HepG2 (cell line): ENCODE results near the gene ASTN2. TPM values are rescaled to one million over a fixed set of nuclear protein-coding genes. Genes with fewer than 3 reads are reported as not detected.

Experiments
- ATAC-seq: fragments of 200-7000 bp; cut with Tn5 transposase; 3 replicates; pipeline ENCODE4 v1.9.1; 2020; ENCODE audit warnings: mild to moderate bottlenecking, moderate library complexity
- BruUV-seq: library from RNA; stranded (reverse); fragments of 400-500 nt; replicated peaks from 2 replicates; lab custom pipeline; 2021; lab: Mats Ljungman, UMichigan
- CTCF ChIA-PET: fragments of 300-600 bp; formaldehyde crosslinking; extraction: SDS; loops from one replicate; lab custom pipeline; 2021; ENCODE audit warnings: low total read pairs, inconsistent platforms, low intra/inter-chr PET ratio; lab: Yijun Ruan, JAX
- POLR2A ChIA-PET: fragments of 350-600 bp; sonication (Branson Sonifier 250); formaldehyde crosslinking; loops from one replicate; lab custom pipeline; 2020; ENCODE audit warnings: antibody characterized with exemption, inconsistent platforms; lab: Yijun Ruan, JAX
- DNase-seq: peaks from one replicate; pipeline ENCODE4 v3.0.0-alpha.2; 2015; ENCODE audit warnings: low spot score
- FAIRE-seq: peaks from 3 replicates; lab custom pipeline; 2011; peaks lifted over from hg19 to GRCh38; lab: Jason Lieb, UNC
- H2AFZ ChIP-seq: one replicate; pipeline ENCODE4 v1.6.1; 2011; ENCODE audit warnings: low read length, inconsistent platforms
- H3K27ac ChIP-seq: fragments of 300-600 bp; 3 replicates; pipeline ENCODE4 v1.8.0; 2011; ENCODE audit warnings: mixed run types, mild to moderate bottlenecking, mixed read lengths, low read length, inconsistent platforms; ENCODE audit not compliant: insufficient read depth; ENCODE audit errors: extremely low read length
- H3K27me3 ChIP-seq, 2 experiments: fragments of 200-600 bp in 1 of 2; 2 replicates in 1 of 2; 3 replicates in 1 of 2; pipeline versions ENCODE4 v1.6.0 to v1.8.0; 2011; ENCODE audit warnings: low read length in 2 of 2, mild to moderate bottlenecking in 2 of 2, moderate library complexity in 2 of 2, inconsistent platforms in 1 of 2; ENCODE audit not compliant: insufficient read depth in 2 of 2, control insufficient read depth in 1 of 2
- H3K36me3 ChIP-seq, 2 experiments: fragments of 200-600 bp in 1 of 2; replicated peaks in 1 of 2; 2 replicates in 1 of 2; 3 replicates in 1 of 2; pipeline versions ENCODE4 v1.5.1 to v1.8.0; 2011; ENCODE audit warnings: low read length in 2 of 2, inconsistent platforms in 1 of 2; ENCODE audit not compliant: insufficient read depth in 2 of 2, control insufficient read depth in 1 of 2
- H3K4me1 ChIP-seq: 2 replicates; pipeline ENCODE4 v1.5.1; 2012; ENCODE audit warnings: low read length, inconsistent platforms; ENCODE audit not compliant: insufficient read depth
- H3K4me2 ChIP-seq: 2 replicates; pipeline ENCODE4 v1.6.0; 2011; ENCODE audit warnings: low read depth, low read length, inconsistent platforms
- H3K4me3 ChIP-seq, 3 experiments: fragments of 200-600 bp in 1 of 3; sonication (generic), shearing (Covaris generic) in 1 of 3; replicated peaks in 1 of 3; 2 replicates each; pipeline ENCODE4 v1.5.1; 2011 to 2016; ENCODE audit warnings: low read length in 3 of 3, inconsistent platforms in 2 of 3, low read depth in 2 of 3, mild to moderate bottlenecking in 2 of 3, control low read depth in 1 of 3, mixed read lengths in 1 of 3; ENCODE audit not compliant: insufficient read depth in 1 of 3
- H3K79me2 ChIP-seq: one replicate; pipeline ENCODE4 v1.6.1; 2011; ENCODE audit warnings: low read length, inconsistent platforms; ENCODE audit not compliant: insufficient read depth
- H3K9ac ChIP-seq: 2 replicates; pipeline ENCODE4 v1.6.0; 2011; ENCODE audit warnings: mild to moderate bottlenecking, low read depth, low read length, inconsistent platforms; ENCODE audit not compliant: insufficient read depth
- H3K9me3 ChIP-seq: 2 replicates; pipeline ENCODE4 v1.5.1; 2012; ENCODE audit warnings: mild to moderate bottlenecking, low read length
- H4K20me1 ChIP-seq: 2 replicates; pipeline ENCODE4 v1.6.0; 2011; ENCODE audit warnings: inconsistent platforms, mild to moderate bottlenecking, low read length, moderate library complexity; ENCODE audit not compliant: insufficient read depth
- ATRX ChIP-seq: sonication (generic); formaldehyde crosslinking; IDR thresholded peaks from 2 replicates; pipeline ENCODE4 v1.4.0; 2020; ENCODE audit warnings: missing genetic modification reagents, borderline replicate concordance
- BHLHE40 ChIP-seq: IDR thresholded peaks from 2 replicates; pipeline ENCODE4 v1.6.1; 2011; ENCODE audit warnings: low read length, improper control_type of control experiment
- GMEB1 ChIP-seq: sonication (generic); formaldehyde crosslinking; IDR thresholded peaks from 2 replicates; pipeline ENCODE4 v1.5.1; 2020; ENCODE audit warnings: missing genetic modification reagents, mild to moderate bottlenecking, borderline replicate concordance
- HNRNPH1 ChIP-seq: fragments of 200-400 bp; formaldehyde crosslinking; optimal IDR thresholded peaks from 2 replicates; pipeline ENCODE3; 2017; ENCODE audit warnings: mild to moderate bottlenecking, low read depth, low read length
- KDM4B ChIP-seq: sonication (generic); formaldehyde crosslinking; IDR thresholded peaks from 2 replicates; pipeline ENCODE4 v1.4.0; 2020; ENCODE audit warnings: missing genetic modification reagents
- MED13 ChIP-seq: sonication (generic); formaldehyde crosslinking; IDR thresholded peaks from 2 replicates; pipeline ENCODE4 v1.5.0; 2020; ENCODE audit warnings: missing genetic modification reagents
- PBX3 ChIP-seq: sonication (generic); formaldehyde crosslinking; IDR thresholded peaks from 2 replicates; pipeline ENCODE4 v1.8.1; 2023; ENCODE audit warnings: missing genetic modification reagents, inconsistent platforms, borderline replicate concordance
- PHF5A ChIP-seq: IDR thresholded peaks from one replicate; pipeline ENCODE4 v1.6.1; 2018; ENCODE audit warnings: low read depth, missing genetic modification reagents; ENCODE audit not compliant: unreplicated experiment
- RFX3 ChIP-seq: IDR thresholded peaks from 2 replicates; pipeline ENCODE4 v1.6.1; 2016; ENCODE audit warnings: missing biosample characterization, missing genetic modification reagents
- TBL1XR1 ChIP-seq: fragments of 150-350 bp; IDR thresholded peaks from 2 replicates; pipeline ENCODE4 v1.6.1; 2014; ENCODE audit warnings: borderline replicate concordance, low read length; ENCODE audit not compliant: partially characterized antibody
- ZFYVE20 ChIP-seq: sonication (generic); formaldehyde crosslinking; IDR thresholded peaks from 2 replicates; pipeline ENCODE4 v1.8.0; 2023; ENCODE audit warnings: low read depth, mild to moderate bottlenecking, moderate library complexity, missing genetic modification reagents, borderline replicate concordance
- ZIK1 ChIP-seq: sonication (generic); formaldehyde crosslinking; IDR thresholded peaks from 2 replicates; pipeline ENCODE4 v1.5.0; 2020; ENCODE audit warnings: mild to moderate bottlenecking, low read depth, missing genetic modification reagents, borderline replicate concordance
- ZNF234 ChIP-seq: sonication (generic); formaldehyde crosslinking; conservative IDR thresholded peaks from 2 replicates; pipeline ENCODE4 v1.5.1; 2020; ENCODE audit warnings: mild to moderate bottlenecking, missing genetic modification reagents
- ZNF512 ChIP-seq: sonication (generic); formaldehyde crosslinking; IDR thresholded peaks from 2 replicates; pipeline ENCODE4 v1.4.0; 2020; ENCODE audit warnings: mild to moderate bottlenecking, missing genetic modification reagents
- ZNF572 ChIP-seq: sonication (generic); formaldehyde crosslinking; IDR thresholded peaks from 2 replicates; pipeline ENCODE4 v1.5.1; 2020; ENCODE audit warnings: mild to moderate bottlenecking, missing genetic modification reagents
- ZNF781 ChIP-seq: sonication (generic); formaldehyde crosslinking; IDR thresholded peaks from 2 replicates; pipeline ENCODE4 v1.5.1; 2020; ENCODE audit warnings: borderline replicate concordance, mild to moderate bottlenecking, missing genetic modification reagents; ENCODE audit errors: not compliant biosample characterization
- WGBS: methylation state at CpG from one replicate; pipeline ENCODE4 v1.1.6; 2017; ENCODE audit warnings: low lambda C conversion rate; 5-methylcytosine and 5-hydroxymethylcytosine counted together
- in situ Hi-C: cut with HindIII; loops from 2 replicates; pipeline ENCODE4 v1.10.0; 2017; ENCODE audit warnings: low pct_unique_long_range_greater_than_20kb; ENCODE audit not compliant: extremely low pct_ligation_motif_present
- intact Hi-C: fragments of 100-400 bp; cut with micrococcal nuclease; formaldehyde crosslinking; loops from one replicate; pipeline ENCODE4 v1.10.0; 2022; ENCODE audit not compliant: unreplicated experiment
- polyA plus RNA-seq, 8 experiments: library from polyadenylated mRNA; depleted of rRNA in 3 of 8; stranded (reverse) in 7 of 8; unstranded in 1 of 8; fragments of >200 nt; fragmentation: Illumina TruSeq in 4 of 8; extraction: Trizol in 4 of 8; gene quantifications; 2 replicates each; pipeline versions ENCODE4 v1.2.1 to v1.2.3, GENCODE V29; 2011 to 2016; ENCODE audit warnings: low read depth in 4 of 8, missing spikeins in 1 of 8, mixed read lengths in 1 of 8; ENCODE audit not compliant: insufficient read depth in 1 of 8
- total RNA-seq, 5 experiments: library from RNA; depleted of rRNA; stranded (reverse); fragments of >200 nt; fragmentation: Illumina TruSeq; extraction: Trizol; gene quantifications; 2 replicates each; pipeline ENCODE4 v1.2.3, GENCODE V29; 2016; ENCODE audit warnings: low read depth in 1 of 5

Gene ASTN2
- total and polyA plus RNA-seq, 2 of the 13 experiments (the other 11 are each of a cell fraction or from before 2014, with no cell fraction given): 5.2 to 13.5 TPM

GRCh38 chr9:116905171-116905588, 509.7 kb downstream of the ASTN2 start:
- FAIRE-seq: no peak
- Histone ChIP-seq H3K9ac (no peak overlapping the region), H3K27ac (no peak overlapping the region), H4K20me1 (no peaks in the 10 kb centered on the region), H2AFZ (no peak overlapping the region), H3K4me3 (no peak overlapping the region), H3K4me1 (no peaks in the 10 kb centered on the region), H3K9me3 (peaks cover 2% of the 10 kb centered on the region; the same call in 1 of the 2 replicates), H3K36me3 (no peaks in the 10 kb centered on the region), H3K79me2 (no peaks in the 10 kb centered on the region), H3K27me3 (peaks cover 0 to 12% of the 10 kb centered on the region in 2 experiments; a peak in 3 of 5 replicates), H3K4me2 (no peak overlapping the region)
- no peak for ATAC-seq
- WGBS: 18% methylated on average over 10 of the region's 10 CpGs
- ChIA-PET POLR2A (no interaction called here), CTCF (no interaction called here)
- DNase-seq: no peak
- in situ Hi-C loops (no loop called here), intact Hi-C loops (no loop called here)
- TF ChIP-seq RFX3 (CRISPR knock-in tag) (no peak), ZFYVE20 (CRISPR knock-in tag) (no peak), BHLHE40 (no peak), ZNF234 (CRISPR knock-in tag) (no peak), KDM4B (CRISPR knock-in tag) (no peak), ZIK1 (no peak), GMEB1 (CRISPR knock-in tag) (no peak), ZNF572 (no peak), MED13 (CRISPR knock-in tag) (no peak), ZNF781 (CRISPR knock-in tag) (no peak), ATRX (CRISPR knock-in tag) (no peak), ZNF512 (CRISPR knock-in tag) (no peak), PBX3 (CRISPR knock-in tag) (no peak), HNRNPH1 (no peak), PHF5A (CRISPR knock-in tag) (no peak), TBL1XR1 (no peak)
- no TSS peak for BruUV-seq
